HEK293 (cell line): ENCODE data around the gene RAG1.

ENCODE experiments used
- BCL11A ChIP-seq: fragments of 450-650 bp; formaldehyde crosslinking; IDR thresholded peaks from 2 replicates; pipeline ENCODE4 v1.5.1; 2016; ENCODE audit warnings: low read depth, missing biosample characterization, missing genetic modification characterization
- KLF16 ChIP-seq: fragments of 450-650 bp; formaldehyde crosslinking; IDR thresholded peaks from 2 replicates; pipeline ENCODE4 v1.5.1; 2017; ENCODE audit warnings: missing biosample characterization, missing genetic modification characterization
- YY1 ChIP-seq: fragments of 450-650 bp; formaldehyde crosslinking; IDR thresholded peaks from 2 replicates; pipeline ENCODE4 v1.5.1; 2018; ENCODE audit warnings: missing biosample characterization, missing genetic modification characterization
- ZNF426 ChIP-seq: fragments of 450-650 bp; formaldehyde crosslinking; IDR thresholded peaks from 2 replicates; pipeline ENCODE4 v1.5.1; 2017; ENCODE audit warnings: missing biosample characterization, missing genetic modification characterization, mild to moderate bottlenecking, inconsistent platforms, moderate library complexity
- ZNF558 ChIP-seq: fragments of 450-650 bp; formaldehyde crosslinking; IDR thresholded peaks from 2 replicates; pipeline ENCODE4 v1.5.1; 2016; ENCODE audit warnings: missing biosample characterization, missing genetic modification characterization
- ZNF76 ChIP-seq: fragments of 450-650 bp; formaldehyde crosslinking; IDR thresholded peaks from 2 replicates; pipeline ENCODE4; 2016; ENCODE audit warnings: low read depth, missing biosample characterization, missing genetic modification characterization, borderline replicate concordance
- TF ChIP-seq, protein P1 (sequence below): fragments of 450-650 bp; formaldehyde crosslinking; IDR thresholded peaks from 2 replicates; pipeline ENCODE4 v1.5.1; 2016; ENCODE audit warnings: missing biosample characterization, missing genetic modification characterization
- TF ChIP-seq, protein P2 (sequence below): IDR thresholded peaks from 2 replicates; pipeline ENCODE4 v1.6.1; 2011; ENCODE audit warnings: mild to moderate bottlenecking, low read depth, low read length, borderline replicate concordance

DNA sequence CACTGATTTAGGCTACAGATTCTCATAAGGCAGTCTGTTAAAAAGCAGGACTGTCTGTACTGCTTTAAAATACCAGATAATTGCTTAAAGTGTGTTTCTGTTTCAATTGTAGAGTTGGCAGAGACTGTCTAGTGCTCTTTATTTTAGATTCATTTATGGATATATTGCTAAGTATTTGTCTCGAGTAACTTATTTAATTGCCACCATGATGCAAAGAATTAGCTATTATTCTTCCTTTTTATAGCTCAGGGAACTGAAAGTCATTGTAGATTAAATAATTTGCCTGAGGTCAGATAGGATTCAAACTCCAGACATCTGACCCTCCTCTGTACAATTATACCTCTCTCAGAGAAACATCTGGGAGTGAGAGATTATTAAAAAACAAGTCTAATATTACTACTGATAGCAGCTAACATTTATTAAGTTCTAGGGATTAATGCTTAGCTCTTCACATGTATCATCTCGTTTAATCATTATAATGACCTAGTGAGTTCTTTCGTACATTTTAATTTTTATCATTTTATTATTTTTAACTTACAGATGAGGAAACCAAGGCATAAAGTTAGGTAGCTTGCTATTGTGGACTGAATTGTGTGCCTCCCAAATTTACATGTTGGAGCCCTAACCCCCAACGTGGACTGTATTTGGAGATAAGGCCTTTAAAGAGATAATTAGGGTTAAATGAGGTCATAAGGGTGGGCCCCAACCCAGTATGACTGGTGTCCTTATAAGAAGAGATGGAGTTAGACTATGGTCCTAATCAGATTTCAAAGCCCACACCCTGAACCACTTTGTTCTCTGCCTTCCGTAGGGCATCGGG lies 49.9 kb downstream of the RAG1 start:
- TF ChIP-seq, protein P1, sequence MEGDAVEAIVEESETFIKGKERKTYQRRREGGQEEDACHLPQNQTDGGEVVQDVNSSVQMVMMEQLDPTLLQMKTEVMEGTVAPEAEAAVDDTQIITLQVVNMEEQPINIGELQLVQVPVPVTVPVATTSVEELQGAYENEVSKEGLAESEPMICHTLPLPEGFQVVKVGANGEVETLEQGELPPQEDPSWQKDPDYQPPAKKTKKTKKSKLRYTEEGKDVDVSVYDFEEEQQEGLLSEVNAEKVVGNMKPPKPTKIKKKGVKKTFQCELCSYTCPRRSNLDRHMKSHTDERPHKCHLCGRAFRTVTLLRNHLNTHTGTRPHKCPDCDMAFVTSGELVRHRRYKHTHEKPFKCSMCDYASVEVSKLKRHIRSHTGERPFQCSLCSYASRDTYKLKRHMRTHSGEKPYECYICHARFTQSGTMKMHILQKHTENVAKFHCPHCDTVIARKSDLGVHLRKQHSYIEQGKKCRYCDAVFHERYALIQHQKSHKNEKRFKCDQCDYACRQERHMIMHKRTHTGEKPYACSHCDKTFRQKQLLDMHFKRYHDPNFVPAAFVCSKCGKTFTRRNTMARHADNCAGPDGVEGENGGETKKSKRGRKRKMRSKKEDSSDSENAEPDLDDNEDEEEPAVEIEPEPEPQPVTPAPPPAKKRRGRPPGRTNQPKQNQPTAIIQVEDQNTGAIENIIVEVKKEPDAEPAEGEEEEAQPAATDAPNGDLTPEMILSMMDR (tag by site-specific recombination): no peak
- TF ChIP-seq BCL11A (tag by site-specific recombination) (no peak), YY1 (tag by site-specific recombination) (no peak), ZNF558 (tag by site-specific recombination) (no peak), ZNF426 (tag by site-specific recombination) (no peak), KLF16 (no peak), ZNF76 (tag by site-specific recombination) (no peak)
- TF ChIP-seq, protein P2, sequence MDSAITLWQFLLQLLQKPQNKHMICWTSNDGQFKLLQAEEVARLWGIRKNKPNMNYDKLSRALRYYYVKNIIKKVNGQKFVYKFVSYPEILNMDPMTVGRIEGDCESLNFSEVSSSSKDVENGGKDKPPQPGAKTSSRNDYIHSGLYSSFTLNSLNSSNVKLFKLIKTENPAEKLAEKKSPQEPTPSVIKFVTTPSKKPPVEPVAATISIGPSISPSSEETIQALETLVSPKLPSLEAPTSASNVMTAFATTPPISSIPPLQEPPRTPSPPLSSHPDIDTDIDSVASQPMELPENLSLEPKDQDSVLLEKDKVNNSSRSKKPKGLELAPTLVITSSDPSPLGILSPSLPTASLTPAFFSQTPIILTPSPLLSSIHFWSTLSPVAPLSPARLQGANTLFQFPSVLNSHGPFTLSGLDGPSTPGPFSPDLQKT: no peak
